ENCODE data around the gene CNKSR1. TPM values are rescaled to one million over a fixed set of nuclear protein-coding genes. Genes with fewer than 3 reads are reported as not detected.

CNKSR1 gene
- total RNA-seq, 1 experiment from 2014 or later = 18.0 TPM

- ChIA-PET POLR2A (no interaction called here), CTCF (interaction anchor here (0.6 to 1.1 kb wide), 3 partner anchors 13 to 325 kb away, joined by 3 to 6 read pairs (median 3); no protein-coding TSS in a partner anchor)
- no peak for TF ChIP-seq STAT6 (CRISPR knock-in tag; conservative IDR thresholded peaks at IDR 0.05; ENCODE audit: low read depth)
- TF ChIP-seq ZNF232 (CRISPR knock-in tag; IDR thresholded peaks at IDR 0.05) = no peak
- no peak for TF ChIP-seq ZNF121 (CRISPR knock-in tag; IDR thresholded peaks at IDR 0.05)
- no peak for TF ChIP-seq PRRX2 (CRISPR knock-in tag; IDR thresholded peaks at IDR 0.05)
- no peak for TF ChIP-seq ZNF532 (CRISPR knock-in tag; IDR thresholded peaks at IDR 0.05; ENCODE audit: borderline replicate concordance)
- no peak for TF ChIP-seq ESRRA (CRISPR knock-in tag; IDR thresholded peaks at IDR 0.05; ENCODE audit: borderline replicate concordance)
- TF ChIP-seq PRDM15 (CRISPR knock-in tag; IDR thresholded peaks at IDR 0.05) = no peak
- TF ChIP-seq SP1 (CRISPR knock-in tag; conservative IDR thresholded peaks at IDR 0.05) = no peak
- no peak for TF ChIP-seq ZBTB43 (CRISPR knock-in tag; IDR thresholded peaks at IDR 0.05)
- no peak for TF ChIP-seq MLX (CRISPR knock-in tag; IDR thresholded peaks at IDR 0.05)
- TF ChIP-seq NR3C1 (CRISPR knock-in tag; conservative IDR thresholded peaks at IDR 0.05; ENCODE audit: low read depth) = no peak
- no peak for TF ChIP-seq FOXJ3 (CRISPR knock-in tag; IDR thresholded peaks at IDR 0.05; ENCODE audit: borderline replicate concordance)
- no peak for TF ChIP-seq USF1 (CRISPR knock-in tag; IDR thresholded peaks at IDR 0.05)
- no peak for TF ChIP-seq MXD4 (CRISPR knock-in tag; IDR thresholded peaks at IDR 0.05; ENCODE audit: borderline replicate concordance)
- no peak for TF ChIP-seq ETV6 (CRISPR knock-in tag; IDR thresholded peaks at IDR 0.05)
- TF ChIP-seq ZNF219 (CRISPR knock-in tag; IDR thresholded peaks at IDR 0.05; ENCODE audit: borderline replicate concordance) = no peak
- no peak for TF ChIP-seq FOXP4 (CRISPR knock-in tag; IDR thresholded peaks at IDR 0.05)
- TF ChIP-seq ZNF263 (CRISPR knock-in tag; IDR thresholded peaks at IDR 0.05; ENCODE audit: low read depth) = no peak
- no peak for TF ChIP-seq ZMAT4 (CRISPR knock-in tag; IDR thresholded peaks at IDR 0.05)
- Mint-ChIP-seq H3K27ac (no peak overlapping the region), H3K4me1 (peaks cover 7% of the 10 kb centered on the region), H3K9me3 (peaks cover 10% of the 10 kb centered on the region; the same call in 1 of the 2 replicates), H3K36me3 (no peaks in the 10 kb centered on the region), H3K27me3 (ENCODE audit: low read depth) (no peaks in the 10 kb centered on the region), H3K4me3 (no peak overlapping the region)
- DNase-seq (ENCODE audit: low spot score) (peak; percentile 60), ATAC-seq (peak; percentile 65)
Measured at GRCh38 chr1:26132128-26132833, 45.0 kb upstream of the CNKSR1 start.
